HG02678 (cell line): Measurements from ENCODE around the gene B4GALNT2.
A peak's percentile ranks its signal among the peaks of the same experiment; 100 is the strongest.

Experiments
- ATAC-seq: cut with Tn5 transposase; IDR thresholded peaks from one replicate; pipeline ENCODE4 v1.9.1; 2021; ENCODE audit warnings: mild to moderate bottlenecking, moderate library complexity; ENCODE audit not compliant: unreplicated experiment

B4GALNT2 gene

DNA sequence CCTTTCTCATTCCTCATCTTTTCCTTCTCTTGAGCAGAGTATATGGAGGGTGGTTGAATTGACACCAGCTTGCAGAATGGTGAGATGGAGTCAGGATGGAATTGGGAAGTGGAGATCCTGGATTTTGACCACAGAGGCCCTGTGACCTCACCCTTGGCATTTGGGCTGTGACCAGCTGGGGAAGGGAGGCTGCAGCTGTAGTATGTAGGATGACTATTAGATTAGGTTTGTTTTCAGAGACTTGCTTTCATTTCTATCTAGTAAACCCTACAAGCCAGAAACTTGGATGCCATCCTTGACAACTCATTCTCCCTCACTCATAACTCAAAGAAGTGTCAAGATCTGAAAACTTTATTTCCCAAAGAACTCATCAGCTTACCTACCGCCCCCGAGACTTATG is 71.9 kb downstream of the B4GALNT2 start:
- no peak for ATAC-seq

DNA sequence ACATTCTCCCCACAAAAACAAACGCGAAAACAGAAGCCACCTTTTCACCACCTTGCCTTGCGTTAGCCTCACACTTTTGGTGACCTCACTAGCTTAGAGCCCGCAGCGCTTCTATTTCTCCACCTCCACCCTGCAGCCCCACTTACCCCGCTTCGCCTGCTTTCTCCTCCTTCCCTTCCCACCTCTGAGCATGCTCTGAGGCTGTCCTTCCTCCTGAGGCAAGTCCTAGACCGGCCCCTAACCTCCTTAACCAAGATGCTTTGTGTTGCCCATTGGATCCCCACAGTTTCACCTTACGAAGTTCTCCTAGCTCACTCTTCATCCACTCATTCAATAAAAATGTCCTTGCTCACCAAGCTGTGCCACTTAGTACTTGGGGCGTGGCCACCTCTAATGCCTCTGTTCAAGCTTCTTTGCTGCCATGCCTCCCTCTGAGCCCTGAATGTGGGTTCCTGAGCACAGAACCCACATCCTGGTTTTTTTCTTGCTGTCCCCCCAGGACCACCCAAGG is 76.5 kb downstream of the B4GALNT2 start:
- ATAC-seq: no peak

DNA sequence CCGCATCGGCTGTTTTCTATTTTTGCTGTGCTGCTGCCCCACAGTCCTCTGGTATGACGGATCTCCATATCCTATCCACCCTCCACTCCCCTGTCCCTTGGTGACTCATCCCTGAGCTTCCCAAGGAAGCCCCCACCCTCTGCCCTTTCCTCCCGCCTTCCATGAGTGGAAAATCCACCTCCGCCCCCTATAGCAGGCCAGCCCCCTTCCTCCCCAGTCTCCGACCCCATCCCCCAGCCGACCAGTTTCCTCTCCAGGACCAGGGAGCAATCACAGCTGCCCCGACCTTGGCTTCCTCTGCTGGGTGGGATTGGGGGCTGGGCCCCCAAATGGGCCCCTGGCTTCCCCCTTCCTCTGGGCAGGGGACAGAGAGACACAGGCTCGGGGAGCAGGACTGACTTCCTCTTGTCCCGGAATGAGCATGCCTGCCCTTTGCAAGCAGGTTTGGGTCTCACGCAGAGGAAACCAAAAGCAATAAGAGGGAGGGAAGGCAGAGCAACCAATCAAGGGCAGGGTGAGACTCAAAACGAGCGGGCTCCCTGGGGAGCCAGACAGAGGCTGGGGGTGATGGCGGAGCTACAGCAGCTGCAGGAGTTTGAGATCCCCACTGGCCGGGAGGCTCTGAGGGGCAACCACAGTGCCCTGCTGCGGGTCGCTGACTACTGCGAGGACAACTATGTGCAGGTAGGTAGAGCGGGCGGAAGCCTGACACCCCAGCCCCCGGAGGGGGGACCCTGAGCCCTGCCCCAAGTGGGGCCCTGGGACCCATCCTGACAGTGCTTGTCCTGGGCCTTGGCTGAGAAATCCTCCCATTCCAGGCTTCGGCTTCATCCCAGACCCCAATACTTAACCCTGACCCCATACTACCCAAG is 77.8 kb downstream of the B4GALNT2 start, which contains the start of the genes ABI3 and GNGT2:
TSS of gene ABI3 (plus strand) at position 550 of the 872 bp plus-strand sequence. CDS start at position 568, 18 bp downstream.
TSS of gene GNGT2 (minus strand) at position 417 of the 872 bp plus-strand sequence. CDS start 3,152 bp downstream, outside the sequence.
- peak; percentile 83 for ATAC-seq

DNA sequence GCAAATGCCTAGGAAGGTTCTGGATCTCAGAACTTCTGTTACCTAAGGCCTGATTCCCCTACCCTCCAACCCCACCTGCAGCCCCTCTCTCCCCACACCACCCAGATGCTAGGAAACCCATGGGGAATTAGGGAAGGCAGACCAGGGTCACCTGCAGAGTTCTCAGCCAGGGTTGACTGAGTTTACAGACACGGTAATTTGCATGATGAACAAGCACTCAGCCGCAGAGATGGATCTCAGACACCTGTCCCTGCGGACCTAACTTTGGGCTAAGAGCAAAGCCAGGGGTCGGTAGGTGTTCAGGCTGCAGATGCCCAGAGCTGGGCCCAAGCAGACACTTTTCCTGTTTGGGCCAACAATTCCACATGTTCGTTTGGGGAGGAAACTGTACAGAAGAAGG is 80.8 kb downstream of the B4GALNT2 start:
- ATAC-seq: no peak

DNA sequence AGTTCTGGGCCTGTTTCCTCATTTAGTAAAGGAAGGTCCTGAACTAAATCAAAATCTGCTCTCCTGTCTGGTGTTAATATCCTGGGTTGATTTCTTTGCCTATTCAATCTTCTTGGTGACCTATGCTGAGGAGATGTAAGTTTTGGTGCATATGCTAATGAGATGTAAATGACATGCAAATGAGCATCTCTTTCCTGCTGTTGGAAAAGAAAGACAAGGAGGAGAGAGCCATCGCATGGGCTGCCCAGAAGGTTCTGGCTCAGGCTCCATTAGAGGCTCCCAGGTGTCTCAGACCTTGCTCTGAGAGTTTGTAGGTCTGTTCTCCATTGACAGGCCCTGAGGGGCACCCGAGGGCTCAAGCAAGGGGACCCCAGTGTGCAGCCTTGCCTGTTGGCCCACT is 81.3 kb downstream of the B4GALNT2 start:
- no peak for ATAC-seq

DNA sequence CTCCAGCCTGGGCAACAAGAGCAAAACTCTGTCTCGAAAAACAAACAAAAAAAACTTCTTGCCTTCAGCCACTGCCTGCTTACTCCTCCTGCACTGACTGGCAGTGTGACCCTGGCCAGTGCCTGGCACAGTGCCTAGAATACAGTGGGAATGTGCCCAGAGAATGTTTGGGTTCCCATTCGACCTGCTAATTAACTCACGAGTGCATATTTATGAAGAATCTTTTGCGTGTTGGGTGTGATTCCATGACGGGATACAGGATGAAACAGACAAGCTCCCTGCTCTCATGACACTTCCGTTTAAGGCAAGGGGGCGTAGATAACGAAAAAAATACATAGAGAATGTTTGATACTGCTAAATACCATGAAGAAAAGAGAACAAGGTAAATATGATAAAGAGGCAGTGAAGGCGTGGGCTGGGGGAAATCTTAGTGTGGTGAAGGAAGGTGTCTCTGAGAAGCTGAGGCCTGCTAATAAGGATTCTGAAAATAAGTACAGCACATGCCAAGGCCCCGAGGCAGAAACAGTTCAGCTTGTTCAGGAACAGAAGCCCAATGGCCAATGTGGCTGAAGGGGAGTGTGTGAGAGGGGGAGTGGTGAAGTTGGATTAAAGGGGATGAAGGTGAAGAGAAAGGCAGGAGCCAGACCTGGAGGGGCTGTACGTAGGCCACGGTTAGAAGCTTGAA is 82.2 kb downstream of the B4GALNT2 start:
- ATAC-seq: no peak

DNA sequence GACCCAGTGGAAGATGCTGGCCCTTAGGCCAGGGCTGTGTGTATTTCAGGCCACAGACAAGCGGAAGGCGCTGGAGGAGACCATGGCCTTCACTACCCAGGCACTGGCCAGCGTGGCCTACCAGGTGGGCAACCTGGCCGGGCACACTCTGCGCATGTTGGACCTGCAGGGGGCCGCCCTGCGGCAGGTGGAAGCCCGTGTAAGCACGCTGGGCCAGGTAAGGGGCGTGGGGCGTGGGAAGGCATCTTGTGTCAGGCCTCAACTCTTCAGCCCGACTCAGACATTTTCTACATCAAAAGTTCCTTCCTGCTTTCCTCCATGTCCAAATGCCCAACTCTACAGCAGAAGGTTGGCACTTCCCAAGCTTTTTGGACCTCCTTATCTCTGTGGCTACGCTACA is 83.9 kb downstream of the B4GALNT2 start:
- no peak for ATAC-seq

DNA sequence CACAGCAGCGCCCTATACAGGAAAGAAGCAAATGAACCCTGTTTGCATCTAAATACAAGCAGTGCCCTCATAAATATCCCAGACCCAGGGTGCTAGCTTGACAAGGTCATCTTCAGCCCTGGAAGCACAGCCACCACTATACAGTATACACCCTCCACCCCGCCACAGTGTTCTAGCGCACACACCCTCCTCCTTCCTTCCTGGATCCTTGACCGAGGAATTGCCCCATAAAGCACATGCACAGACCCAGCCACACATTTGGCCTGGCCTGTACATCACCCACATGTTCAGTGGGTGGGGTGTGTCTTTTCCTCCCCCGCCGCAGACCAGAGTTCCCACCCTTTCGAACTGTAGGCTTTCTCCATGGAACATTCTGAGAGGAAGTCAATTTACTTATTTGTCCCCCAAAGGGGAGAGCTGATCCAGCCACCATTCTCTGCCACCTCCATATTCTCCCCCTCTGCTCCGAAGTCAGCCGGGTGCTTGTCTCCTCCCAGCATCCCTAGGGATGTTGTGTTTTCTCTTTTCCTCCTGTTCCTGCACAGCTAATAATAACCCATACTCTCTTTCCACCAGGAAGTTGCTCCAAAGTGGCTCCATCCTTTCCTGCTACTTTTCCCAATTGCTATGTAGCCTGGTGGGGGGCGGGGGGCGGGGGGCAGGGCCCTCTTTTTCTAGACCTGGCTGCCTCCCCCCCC is 84.5 kb downstream of the B4GALNT2 start:
- ATAC-seq: no peak

DNA sequence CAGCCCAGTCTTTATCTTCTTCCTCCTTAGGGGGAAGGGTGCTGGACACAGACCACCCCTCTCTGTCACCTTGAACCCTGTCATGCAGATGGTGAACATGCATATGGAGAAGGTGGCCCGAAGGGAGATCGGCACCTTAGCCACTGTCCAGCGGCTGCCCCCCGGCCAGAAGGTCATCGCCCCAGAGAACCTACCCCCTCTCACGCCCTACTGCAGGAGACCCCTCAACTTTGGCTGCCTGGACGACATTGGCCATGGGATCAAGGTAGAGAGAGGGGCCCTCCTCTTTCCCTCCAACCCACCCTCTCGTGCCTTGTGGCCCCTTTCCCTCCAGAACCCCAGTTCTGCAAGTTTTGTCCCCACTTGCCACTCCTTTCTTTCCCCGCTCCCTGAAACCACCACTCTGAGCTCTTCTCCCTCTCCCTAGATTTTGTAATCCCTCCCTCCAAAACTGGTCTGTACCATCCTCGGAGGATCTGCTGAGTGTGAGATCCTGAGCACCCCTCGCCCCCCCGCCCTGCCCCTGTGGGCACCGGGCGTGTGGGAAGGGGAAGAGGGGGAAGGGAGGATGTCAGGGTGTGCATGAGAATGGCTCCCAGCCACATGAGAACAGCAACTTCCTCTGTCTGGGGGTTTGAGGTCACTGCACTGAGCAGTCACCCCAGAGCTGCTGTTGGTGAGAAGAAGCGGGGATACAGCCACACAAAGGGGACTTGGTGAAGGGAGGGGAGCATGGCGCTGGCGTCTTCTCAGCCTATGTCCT is 85.3 kb downstream of the B4GALNT2 start:
- ATAC-seq: peak; percentile 47

DNA sequence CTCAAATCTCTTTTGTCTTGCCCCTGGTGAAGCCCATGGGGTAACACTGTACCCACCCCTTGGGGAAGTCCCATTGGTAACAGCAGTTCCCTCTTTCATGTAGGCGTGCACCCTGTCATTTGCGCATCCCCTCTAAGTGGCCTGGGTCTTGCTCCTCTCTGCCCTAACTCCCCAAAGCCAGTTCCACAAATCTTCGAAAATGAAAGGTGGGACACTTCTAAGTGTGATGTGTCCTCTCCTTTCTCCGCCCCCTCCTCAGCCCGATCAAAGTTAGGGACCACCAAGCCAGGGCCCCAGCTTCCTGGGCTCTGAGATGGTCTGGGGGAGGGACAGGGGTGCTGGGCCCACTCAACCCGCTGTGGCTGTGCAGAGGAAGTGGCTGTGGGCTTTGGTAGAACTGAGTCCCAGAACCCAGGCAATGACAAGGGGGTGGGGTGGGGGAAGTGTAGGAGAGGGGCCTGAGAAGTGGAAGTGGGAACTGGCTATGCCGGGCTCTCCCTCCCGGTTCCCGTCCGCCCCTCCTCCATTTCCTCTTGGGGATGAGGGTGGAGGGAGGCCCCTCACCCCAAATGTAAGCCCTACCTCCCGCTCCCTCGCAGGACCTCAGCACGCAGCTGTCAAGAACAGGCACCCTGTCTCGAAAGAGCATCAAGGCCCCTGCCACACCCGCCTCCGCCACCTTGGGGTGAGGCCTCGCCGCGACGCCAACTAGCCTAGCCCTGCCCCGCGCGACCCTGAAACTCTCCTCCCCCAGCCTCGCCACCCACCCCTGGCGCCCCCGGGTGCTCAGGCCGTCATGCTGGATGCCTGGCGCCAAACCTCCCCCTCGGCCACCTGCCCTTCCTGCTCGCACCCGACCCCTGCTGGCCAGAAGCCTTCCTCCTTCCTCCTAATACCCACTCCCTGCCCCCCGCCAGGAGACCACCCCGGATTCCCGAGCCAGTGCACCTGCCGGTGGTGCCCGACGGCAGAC is 86.7 kb downstream of the B4GALNT2 start:
- no peak for ATAC-seq

DNA sequence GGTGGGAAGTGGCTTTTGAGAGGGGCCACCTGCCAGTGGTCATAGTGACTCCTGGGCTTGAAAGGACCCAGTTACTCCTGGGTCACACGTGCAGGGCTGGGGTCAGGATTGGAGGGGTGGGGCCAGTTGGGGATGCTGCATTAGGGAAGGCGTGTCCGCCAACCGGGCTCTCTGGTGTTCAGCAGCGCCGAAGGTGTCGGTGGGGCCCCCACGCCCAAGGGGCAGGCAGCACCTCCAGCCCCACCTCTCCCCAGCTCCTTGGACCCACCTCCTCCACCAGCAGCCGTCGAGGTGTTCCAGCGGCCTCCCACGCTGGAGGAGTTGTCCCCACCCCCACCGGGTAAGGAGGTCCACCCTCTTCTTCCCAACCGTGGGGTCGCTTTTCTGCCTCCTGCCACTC is 87.4 kb downstream of the B4GALNT2 start:
- no peak for ATAC-seq

DNA sequence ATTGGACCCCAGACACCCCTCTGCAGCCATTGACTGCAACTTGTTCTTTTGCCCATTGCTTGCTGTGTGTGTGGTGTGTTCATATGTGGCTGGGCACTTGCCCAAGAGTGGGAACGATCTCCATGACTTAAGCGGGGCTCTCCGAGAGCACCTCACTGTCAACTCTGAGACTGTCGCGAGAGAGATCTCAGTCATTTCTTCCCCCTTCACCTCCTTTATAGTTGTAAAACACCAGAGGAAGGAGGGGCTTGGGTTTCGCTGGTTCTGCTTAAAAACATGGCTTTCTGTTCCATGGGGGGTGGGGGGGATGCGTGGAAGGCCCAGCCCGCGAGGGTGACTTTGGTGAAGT is 90.6 kb downstream of the B4GALNT2 start:
- ATAC-seq: no peak

DNA sequence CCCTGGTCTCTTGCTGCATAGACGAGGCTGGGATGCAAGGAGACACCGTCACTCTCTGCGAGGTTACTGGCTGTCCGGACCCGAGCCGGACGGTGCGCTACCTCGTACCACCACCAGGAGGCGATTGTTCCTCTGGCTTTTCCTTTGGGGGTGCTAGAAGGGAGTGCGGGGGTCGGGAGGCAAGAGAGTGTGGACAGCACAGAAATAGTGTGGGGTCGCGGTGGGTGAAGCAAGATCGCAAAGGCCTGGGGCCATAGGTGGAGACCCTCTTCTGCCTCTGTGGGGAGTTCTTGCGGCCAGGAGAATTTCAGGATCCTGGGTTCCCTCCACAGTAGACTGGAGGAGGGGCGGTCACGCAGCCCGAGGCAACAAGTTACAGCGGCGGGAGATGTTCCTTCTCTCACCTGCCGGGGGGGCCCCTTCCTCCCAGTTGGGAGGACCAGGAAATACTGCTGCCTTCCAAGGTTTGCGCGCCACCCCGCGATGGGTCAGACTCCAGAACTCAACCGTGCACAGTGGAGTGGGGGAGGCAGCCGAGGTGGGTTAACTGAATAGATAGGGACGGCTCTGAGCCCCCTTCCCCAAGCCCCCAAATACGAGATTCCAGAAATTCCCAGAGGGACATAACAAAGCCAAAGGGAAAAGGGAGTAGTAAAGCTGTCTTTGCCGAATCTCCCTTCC is 91.1 kb downstream of the B4GALNT2 start:
- no peak for ATAC-seq

DNA sequence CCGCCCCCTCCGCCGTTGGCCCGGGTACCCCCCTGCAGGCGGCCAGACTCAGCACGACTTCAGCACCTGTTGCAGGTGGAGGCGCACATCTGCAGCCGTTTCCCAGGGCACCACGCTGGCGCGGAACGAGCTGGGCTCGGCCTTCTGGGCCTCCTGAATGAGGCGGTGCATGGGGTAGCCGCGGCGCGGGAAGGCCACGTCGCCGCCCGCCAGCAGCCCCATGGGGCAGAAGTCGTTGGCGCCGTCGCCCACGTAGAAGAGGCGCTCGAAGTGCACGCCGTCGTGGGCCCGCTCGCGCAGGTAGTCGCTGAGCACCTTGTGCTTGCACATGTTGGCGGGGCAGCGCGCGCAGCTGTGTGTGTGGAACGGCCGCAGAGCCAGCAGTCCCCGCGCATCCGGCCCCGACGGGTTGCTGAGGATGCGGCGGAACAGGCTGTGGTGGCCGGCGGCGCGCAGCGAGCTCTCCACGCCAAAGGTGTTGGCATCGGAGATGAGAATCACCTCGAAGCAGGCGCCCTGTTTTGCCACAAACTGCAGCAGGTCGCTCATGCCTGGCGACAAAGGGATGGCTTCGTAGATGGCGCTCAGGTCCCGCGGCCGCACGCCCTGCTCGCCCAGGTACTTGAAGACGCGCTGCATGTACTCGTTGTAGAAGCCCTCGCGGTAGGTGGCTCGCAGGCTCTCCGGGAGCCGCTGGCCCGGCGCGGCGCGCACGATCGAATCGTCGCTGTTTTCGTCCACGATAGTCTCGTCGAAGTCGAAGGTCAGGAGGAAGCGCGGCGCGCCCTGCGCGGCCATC is 91.8 kb downstream of the B4GALNT2 start:
- no peak for ATAC-seq

DNA sequence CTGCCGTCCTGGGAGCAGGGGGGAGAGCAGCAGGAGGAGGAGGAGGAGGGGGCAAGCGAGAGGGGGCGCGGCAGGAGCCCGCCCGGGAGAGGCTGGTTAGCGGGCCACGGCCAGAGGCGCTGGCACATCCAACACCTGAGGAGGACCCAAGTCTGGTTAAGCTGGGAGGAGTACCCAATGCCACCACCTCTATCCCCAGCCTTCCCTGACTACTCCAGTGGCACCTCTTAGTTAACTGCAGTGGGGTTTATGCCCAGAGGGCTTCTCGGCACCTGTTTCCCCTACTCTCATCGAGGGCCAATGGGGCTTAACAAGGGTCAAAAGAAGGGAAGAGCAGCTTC is 92.4 kb downstream of the B4GALNT2 start:
- no peak for ATAC-seq

DNA sequence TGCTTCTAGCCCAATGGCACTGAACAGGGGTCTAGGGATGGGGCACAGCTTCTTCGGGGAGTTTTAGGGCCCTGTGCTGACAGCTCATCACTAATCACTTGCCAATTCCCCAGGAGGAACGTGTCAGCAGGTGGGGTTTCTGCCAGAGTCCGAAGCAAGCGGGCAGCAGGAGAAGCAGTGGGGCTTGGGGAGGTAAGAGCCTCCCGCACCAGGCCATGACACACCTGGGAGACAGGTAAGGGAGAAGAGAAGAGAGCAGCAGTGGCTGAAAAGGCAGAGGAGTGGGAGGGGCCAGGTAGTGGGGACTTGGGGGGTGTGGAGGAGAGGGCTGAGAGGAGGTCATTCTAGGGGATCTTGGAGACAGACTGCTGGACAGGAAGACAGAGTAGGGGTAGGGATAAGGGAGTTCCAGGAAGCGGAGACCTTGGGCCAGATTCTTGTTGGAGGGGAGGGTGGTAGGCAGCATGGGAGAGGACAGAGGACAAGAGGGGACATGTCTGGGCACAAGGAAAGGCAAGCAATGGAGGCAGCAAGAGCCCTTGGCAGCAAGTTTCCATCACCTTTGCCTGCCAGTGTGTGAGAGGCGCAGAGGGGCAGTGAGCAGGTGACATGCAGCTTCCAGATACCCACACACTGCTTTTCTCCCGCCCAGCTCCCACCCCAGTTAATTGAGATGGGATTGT is 93.1 kb downstream of the B4GALNT2 start:
- no peak for ATAC-seq
